ENCODE measurements around the gene PAPLN. TPM values are rescaled to one million over a fixed set of nuclear protein-coding genes. Genes with fewer than 3 reads are reported as not detected.

PAPLN gene
- total RNA-seq, 4 donors from 2014 or later, result 13.4 to 47.7 (median 28.2) TPM

DNA sequence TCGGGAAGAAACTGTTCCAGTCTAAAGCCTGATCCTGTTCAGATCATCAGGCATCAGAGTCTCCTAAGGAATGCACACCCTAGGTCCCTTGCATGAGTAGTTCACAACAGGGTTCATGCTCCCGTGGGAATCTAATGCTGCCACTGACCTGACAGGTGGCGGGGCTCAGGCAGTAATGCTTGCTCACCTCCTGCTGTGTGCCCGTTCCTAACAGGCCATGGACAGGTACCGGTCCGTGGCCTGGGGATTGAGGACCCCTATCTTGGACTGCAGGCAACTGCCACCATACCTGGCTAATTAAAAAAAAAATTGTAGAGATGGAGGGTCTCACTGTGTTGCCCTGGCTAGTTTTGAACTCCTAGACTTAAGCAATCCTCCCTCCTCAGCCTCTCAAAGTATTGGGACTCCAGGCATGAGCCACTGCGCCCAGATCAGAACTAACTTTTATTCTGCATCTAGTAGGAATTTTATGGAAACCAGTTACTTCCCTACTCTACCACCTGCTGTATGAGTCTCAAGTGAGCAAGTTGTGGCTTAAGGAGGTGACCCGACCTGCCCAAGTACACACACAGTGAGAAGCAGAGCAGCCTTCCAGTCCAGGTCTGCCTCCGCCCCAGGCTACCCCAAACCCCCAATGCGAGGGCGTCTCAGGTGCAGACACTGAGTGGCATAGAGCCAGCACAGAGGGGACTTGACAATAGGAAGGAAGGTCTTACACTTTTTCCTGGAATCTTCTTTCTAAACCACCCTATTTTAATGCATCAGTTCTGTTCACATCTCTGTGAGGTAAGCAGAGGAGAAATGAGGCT, 2.5 kb upstream of the PAPLN start:
- peaks cover 0 to 45% (median 14%) of the 10 kb centered on the region in 3 donors for H3K4me1 ChIP-seq
- TF ChIP-seq EP300 (IDR thresholded peaks at IDR 0.05), result no peak
- TF ChIP-seq POLR2A (IDR thresholded peaks at IDR 0.05), result no peak
- no peak for TF ChIP-seq POLR2AphosphoS5 (IDR thresholded peaks at IDR 0.05)
- TF ChIP-seq, protein P1, sequence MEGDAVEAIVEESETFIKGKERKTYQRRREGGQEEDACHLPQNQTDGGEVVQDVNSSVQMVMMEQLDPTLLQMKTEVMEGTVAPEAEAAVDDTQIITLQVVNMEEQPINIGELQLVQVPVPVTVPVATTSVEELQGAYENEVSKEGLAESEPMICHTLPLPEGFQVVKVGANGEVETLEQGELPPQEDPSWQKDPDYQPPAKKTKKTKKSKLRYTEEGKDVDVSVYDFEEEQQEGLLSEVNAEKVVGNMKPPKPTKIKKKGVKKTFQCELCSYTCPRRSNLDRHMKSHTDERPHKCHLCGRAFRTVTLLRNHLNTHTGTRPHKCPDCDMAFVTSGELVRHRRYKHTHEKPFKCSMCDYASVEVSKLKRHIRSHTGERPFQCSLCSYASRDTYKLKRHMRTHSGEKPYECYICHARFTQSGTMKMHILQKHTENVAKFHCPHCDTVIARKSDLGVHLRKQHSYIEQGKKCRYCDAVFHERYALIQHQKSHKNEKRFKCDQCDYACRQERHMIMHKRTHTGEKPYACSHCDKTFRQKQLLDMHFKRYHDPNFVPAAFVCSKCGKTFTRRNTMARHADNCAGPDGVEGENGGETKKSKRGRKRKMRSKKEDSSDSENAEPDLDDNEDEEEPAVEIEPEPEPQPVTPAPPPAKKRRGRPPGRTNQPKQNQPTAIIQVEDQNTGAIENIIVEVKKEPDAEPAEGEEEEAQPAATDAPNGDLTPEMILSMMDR (IDR thresholded peaks at IDR 0.05), result no peak
- H3K9me3 ChIP-seq, result no peaks in the 10 kb centered on the region
- no peaks in the 10 kb centered on the region for H3K36me3 ChIP-seq
- H3K27ac ChIP-seq, result no peak overlapping the region
- no peak overlapping the region for H3K4me3 ChIP-seq
- H3K27me3 ChIP-seq, result peaks cover 20% of the 10 kb centered on the region
- ATAC-seq, result no peak
- WGBS, 2 donors (ENCODE audit: low coverage in 1 of 2), result 80 to 92% methylated on average over 2 to 7 of the region's 11 CpGs

DNA sequence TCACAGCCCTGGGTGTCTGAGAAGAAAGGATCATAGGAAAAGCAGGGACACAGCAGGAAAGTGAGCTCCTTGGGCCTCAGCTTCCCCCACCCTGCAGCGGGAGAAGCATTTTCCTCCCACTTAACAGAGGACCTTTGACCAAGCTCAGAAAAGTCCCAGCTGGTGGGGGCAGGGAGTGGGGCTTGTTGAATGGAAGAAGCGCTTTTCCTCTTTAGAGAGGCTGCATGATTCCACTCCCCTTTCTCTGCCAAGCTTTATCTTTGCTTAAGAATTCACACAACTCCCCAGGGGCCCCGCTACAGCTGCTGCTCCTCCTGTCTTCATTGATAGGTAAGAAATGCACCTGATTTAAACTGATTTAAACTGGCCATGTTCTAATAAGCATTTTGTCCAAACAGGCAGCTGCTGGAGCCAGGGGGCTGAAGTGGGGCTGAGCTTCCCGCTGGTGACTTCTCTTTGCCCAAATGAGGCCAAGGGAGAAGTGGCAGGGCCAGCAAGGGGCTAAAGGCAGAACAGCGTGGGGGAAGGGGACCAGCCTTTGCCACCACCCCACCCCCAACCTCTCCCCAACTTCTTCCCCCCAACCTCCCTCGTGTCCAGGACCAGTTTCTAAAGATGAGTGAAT, 1.7 kb upstream of the PAPLN start:
- WGBS, 2 donors (ENCODE audit: low coverage in 1 of 2), result 29 to 55% methylated on average over 1 to 5 of the region's 6 CpGs
- H3K36me3 ChIP-seq, result no peaks in the 10 kb centered on the region
- TF ChIP-seq, protein P1 (IDR thresholded peaks at IDR 0.05), result no peak
- TF ChIP-seq EP300 (IDR thresholded peaks at IDR 0.05), result no peak
- no peak for TF ChIP-seq POLR2AphosphoS5 (IDR thresholded peaks at IDR 0.05)
- TF ChIP-seq POLR2A (IDR thresholded peaks at IDR 0.05), result no peak
- H3K4me3 ChIP-seq, result no peak overlapping the region
- H3K27ac ChIP-seq, result no peak overlapping the region
- peaks cover 21% of the 10 kb centered on the region for H3K27me3 ChIP-seq
- H3K4me1 ChIP-seq, result peaks cover 0 to 54% (median 18%) of the 10 kb centered on the region in 3 donors
- no peak for ATAC-seq
- H3K9me3 ChIP-seq, result no peaks in the 10 kb centered on the region

DNA sequence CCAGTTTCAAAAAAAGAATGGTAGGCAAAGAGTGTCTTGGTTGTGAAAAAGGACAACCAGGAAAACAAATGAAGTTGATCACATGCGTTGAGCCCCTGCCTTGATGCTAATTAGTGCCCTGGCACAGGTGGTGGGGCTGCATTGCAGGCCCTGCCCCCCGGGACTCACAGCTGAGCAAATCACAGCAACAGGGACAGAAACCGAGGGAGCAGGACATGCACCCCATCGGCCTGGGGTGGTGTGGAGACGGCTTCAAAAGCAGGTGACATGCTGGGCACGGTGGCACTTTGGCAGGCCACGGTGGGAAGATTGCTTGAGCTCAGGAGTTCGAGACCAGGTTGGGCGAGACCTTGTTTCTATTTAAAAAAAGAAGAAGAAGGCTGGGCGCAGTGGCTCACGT, 1.1 kb upstream of the PAPLN start:
- TF ChIP-seq, protein P1 (IDR thresholded peaks at IDR 0.05), result no peak
- TF ChIP-seq EP300 (IDR thresholded peaks at IDR 0.05) (no peak), POLR2AphosphoS5 (IDR thresholded peaks at IDR 0.05) (no peak), POLR2A (IDR thresholded peaks at IDR 0.05) (no peak)
- Histone ChIP-seq H3K27me3 (peaks cover 21% of the 10 kb centered on the region), H3K27ac (no peak overlapping the region), H3K36me3 (no peaks in the 10 kb centered on the region), H3K4me1 (peaks cover 0 to 59% (median 18%) of the 10 kb centered on the region in 3 donors), H3K9me3 (no peaks in the 10 kb centered on the region), H3K4me3 (no peak overlapping the region)
- 65 to 88% methylated on average over 3 to 6 of the region's 11 CpGs for WGBS, 2 donors (ENCODE audit: low coverage in 1 of 2)
- ATAC-seq, result no peak

DNA sequence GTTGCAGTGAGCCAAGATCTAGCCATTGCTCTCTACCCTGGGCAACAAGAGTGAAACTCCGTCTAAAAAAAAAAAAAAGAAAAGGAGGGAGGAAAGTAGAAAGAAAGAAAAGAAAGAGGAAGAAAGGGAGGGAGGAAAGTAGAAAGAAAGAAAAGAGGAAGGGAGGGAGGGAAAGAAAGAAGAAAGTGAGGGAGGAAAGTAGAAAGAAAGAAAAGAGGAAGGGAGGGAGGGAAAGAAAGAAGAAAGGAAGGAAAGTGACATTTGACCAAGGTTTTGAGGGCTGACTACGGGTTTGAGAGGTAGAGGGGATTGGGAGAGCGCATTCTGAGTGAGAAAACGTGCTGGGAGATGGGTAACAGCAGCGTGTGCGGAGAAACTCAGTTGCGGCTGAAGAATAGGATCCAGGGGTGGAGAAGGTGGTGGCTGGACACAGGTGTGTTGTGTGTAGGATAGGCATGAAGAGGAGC, 521 bp upstream of the PAPLN start:
- TF ChIP-seq POLR2AphosphoS5 (IDR thresholded peaks at IDR 0.05) (no peak), POLR2A (IDR thresholded peaks at IDR 0.05) (no peak), EP300 (IDR thresholded peaks at IDR 0.05) (no peak)
- TF ChIP-seq, protein P1 (IDR thresholded peaks at IDR 0.05), result no peak
- Histone ChIP-seq H3K27me3 (peaks cover 21% of the 10 kb centered on the region), H3K27ac (no peak overlapping the region), H3K4me3 (peak overlapping the region in 1 of 2 donors; percentile 78), H3K36me3 (no peaks in the 10 kb centered on the region), H3K4me1 (peaks cover 0 to 65% (median 19%) of the 10 kb centered on the region in 3 donors), H3K9me3 (no peaks in the 10 kb centered on the region)
- no peak for ATAC-seq
- WGBS, 2 donors (ENCODE audit: low coverage in 1 of 2), result 66 to 69% methylated on average over 5 to 6 of the region's 7 CpGs
